Endometrial microvascular endothelial cells (primary cell): ENCODE data around the gene IGFBP4. TPM values are rescaled to one million over a fixed set of nuclear protein-coding genes. Genes with fewer than 3 reads are reported as not detected.

ENCODE experiments used
- in situ Hi-C: cut with HindIII; loops from 2 replicates; pipeline ENCODE4 v1.10.0; 2017; ENCODE audit warnings: low sequenced_read_pairs, low pct_unique_long_range_greater_than_20kb; ENCODE audit errors: inconsistent ontology term
- total RNA-seq: library from RNA; depleted of rRNA; stranded (reverse); fragments of >200 nt; gene quantifications from one replicate; pipeline ENCODE4 v1.2.3, GENCODE V29; 2015; ENCODE audit errors: inconsistent ontology term

Gene IGFBP4
- total RNA-seq, 1 donor from 2014 or later = 66.7 TPM

DNA sequence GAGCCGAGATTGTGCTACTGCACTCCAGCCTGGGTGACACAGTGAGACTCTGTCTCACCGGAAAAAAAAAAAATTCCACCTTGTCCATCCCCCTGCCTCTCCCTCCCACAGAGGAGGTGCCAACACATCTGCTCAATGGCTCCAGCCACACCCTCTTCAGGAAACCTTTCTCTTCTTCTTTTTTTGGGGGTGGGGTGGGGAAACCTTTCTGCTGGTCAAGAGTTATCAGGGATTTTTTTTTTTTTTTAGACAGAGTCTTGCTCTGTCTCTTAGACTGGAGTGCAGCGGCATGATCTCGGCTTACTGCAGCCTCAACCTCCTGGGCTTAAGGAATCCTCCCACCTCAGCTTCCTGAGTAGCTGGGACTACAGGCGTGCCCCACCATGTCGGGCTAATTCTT is 39.5 kb downstream of the IGFBP4 start:
- in situ Hi-C loops = no loop called here

DNA sequence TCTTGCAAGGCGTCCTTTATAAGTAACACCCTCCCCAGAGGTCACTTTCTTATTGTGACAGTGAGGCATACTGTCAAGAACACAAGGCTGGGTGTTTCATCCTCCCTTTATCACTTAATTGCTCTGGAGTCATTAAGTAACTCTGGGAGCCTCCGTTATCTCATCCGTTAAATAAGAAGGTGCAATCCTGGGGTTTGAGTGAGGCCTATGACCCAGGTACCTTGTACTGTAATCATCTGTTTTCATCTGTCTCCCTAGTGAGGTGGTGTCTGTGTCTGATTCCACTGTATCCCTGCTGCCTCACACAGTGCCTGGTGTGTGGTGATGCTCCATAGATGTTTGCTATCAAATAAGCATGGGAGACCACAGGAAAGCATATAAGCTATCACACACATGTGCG is 40.4 kb downstream of the IGFBP4 start:
- in situ Hi-C loops = no loop called here

DNA sequence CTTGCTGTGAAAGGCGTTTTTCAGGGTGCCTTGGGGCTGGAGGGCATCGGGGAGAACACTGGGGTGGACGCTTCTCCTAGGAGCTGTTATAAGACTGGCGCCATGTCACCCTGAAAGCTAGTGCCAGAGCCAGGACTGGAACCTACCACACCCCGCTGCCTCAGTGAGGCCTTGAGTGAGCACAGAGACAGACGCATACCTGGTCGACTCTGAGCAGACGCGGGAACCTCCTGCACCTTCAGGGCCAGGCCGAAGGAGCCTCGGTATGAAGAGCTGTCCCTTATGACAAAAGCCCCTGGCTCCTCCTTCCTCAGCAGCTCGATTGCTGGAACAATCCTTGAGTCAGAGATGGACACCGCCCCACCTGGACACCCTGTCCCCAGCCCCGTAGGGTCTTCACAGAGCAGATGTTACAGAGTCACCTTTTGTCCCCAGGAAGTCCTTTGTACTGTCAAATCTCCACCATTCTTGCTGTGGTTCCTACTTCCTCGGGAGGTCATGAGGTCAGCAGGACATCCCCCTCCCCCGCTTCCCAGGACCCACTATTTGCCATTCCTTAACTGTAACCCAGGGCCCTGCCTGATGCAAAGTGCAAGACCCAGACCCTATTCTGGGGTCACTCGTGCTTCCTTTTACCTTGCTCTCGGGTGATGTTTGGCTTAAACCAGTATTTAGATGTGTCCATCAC is 41.2 kb downstream of the IGFBP4 start:
- in situ Hi-C loops = no loop called here

DNA sequence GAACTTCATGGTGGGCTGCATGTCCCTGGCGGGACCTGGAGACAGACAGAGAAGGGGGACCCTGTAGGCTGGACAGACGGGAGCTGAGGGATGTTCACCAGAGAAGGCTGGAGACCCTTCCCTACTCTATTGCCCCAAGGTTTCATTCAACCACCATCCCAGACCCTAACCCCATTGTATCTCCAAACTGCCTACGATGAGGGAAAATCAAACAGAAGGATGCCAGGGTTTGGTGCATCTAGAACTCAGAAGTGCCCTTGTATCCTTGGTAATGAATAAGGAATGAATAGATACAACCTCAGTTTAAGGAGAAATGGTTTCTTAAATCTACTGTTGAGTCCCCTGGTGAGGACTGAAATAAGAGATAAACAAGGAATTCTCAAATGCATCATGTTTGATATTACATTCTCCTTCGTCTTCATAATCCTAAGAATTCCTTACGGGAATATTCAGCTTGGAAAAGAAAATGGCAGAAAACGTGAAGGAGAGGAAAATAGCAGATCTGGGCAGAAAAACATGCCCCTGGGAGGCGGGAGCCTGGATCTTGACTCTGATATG is 41.8 kb downstream of the IGFBP4 start:
- in situ Hi-C loops = no loop called here

DNA sequence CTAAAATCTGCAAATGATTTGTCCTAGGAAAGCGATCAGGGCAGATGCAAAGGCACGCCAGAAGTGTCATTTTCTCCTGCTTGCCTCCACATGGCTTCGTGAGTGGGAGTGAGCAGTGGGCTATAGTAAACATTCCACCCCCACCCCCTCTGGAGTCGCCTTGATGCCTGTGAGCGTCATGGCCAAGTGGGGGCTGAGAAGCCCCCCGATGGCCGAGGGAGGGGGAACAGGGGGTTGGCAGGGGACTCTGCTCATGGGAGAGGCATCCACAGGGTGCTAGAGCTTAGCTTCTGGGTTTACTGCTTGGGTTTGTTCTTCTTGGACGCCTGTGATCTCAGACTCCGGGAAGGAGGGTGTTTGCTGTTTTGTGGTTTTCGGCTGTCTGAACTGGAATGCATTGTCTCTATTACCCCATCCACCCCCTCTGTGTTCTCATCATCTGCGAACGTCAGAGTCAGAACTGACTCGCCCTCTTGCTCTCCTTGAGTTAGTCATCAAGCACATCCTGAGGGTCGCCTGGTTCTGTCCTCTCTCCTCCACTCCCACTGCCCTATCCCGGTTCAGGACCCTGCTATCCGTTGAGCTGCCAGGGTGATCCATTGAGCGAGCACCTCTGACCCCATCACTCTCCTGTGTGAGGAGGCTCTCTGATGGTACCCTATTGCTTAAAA is 42.7 kb downstream of the IGFBP4 start:
- in situ Hi-C loops = no loop called here

DNA sequence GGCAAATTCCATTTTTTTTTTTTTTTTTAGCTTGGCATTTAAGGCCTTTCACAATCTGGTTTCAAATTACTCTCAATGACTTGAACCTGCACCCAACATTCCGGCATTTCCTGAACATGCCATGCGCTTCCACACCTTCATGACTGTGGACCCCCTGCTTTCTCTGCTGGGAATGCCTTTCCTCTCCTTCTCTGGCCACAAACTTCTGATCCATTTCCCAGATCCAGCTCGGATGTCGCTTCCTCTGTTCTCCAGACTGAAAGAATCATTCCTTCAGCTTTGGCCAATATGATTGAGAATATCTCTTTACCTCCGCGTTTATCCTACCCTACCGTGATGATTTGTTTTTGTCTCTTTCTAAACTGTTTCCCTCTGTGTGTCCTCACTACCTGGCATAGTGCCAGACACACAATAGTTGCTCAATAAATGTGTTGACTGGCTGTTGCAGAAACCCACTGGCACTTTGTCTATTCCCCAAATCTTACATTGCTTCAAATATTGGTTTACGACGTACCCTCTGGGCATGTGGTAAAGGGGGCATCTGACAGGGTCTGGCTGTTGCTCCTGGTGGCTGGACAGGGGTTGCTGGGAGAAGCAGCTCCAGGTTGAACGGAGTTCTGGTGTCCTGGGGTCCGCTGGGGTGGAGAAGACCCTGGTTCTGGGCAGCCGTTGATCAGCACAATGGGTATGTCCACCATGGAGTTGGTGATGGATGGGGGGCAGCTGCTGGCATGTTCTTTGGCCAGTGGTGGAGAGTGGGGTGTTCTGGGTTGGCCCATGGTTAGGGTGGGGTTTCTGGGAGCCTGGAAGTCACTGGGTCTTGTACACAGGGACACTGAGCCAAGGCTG is 43.5 kb downstream of the IGFBP4 start:
- in situ Hi-C loops = no loop called here

DNA sequence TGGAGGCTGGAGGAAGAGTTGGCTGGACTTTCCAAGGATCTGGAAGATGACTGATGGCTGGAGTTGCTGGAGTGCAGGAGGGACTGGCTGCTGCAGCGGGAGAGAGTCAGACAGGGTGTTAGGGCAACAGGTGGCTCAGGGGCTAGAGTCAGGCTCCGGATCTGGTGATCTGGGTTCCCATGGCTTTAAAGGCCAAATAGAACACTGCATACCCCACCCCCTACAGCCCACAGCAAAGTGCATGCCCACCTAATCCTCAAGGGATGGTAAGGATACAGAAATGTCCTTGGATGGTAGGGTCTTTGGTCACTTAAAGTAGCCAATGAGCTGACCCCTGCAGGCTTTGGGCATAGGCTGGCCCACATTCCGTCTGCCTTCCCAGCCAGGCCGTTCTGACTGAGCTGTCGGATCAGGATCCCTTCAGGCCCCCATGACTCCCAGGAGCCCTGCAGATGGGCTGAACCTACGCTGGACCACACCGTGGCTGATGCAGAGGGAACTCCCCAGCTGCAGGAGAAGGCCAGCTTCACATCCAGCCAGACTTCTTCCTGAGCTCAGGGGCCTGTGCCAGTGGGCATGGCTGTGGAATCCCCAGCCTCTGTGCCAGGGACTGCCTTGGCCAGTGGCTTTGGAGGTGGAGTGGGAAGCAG is 44.2 kb downstream of the IGFBP4 start:
- in situ Hi-C loops = no loop called here

DNA sequence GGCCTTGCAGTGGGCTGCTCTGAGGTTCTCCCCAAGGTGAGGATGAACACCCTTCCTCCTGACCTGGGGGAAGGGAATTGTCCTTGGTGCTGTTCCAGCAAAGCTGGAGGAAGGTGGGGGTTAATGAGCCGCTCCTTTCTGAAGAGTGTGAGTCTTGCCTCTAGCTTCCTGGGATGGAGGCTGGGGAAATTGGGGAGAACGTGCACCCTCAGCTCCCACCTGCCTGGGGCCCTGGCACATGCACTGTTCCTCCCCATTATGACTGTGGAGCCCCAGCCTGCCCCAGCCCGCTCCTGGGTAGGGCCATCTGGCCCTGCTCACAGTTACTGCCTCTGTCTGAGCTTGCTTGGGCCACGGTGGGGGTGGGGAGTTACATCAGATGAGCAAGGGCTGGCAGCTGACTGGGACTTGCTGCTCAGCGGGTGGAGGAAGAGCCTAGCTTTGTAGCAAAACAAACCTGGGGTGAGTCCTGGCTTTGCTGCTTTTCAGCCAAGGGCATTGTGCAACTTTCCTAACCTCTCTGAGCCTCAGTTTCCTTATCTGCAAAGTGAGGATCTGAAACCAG is 47.1 kb downstream of the IGFBP4 start:
- in situ Hi-C loops = loop anchor here (10.0 kb wide), 1 partner anchor 46 kb away; the partner anchor contains the start of gene IGFBP4

DNA sequence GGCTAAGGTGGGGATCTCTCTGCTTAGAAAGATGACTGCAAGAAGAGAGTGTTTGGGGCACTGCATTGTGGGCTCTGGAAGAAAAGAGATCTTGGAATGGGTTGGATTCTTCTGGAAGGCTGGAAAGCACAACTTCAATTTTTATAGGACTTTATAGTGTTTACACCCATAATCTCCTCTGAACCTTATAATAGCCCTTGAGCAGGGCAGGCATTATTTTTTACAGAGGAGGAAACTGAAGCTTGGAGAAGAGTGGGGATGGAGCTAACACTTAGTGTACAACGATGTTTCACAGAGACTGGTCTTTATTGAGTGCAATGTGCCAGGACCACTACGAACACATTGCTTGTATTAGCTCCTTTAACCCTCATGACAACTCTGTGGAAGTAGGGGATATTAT is 47.7 kb downstream of the IGFBP4 start:
- in situ Hi-C loops = loop anchor here (10.0 kb wide), 1 partner anchor 46 kb away; the partner anchor contains the start of gene IGFBP4

DNA sequence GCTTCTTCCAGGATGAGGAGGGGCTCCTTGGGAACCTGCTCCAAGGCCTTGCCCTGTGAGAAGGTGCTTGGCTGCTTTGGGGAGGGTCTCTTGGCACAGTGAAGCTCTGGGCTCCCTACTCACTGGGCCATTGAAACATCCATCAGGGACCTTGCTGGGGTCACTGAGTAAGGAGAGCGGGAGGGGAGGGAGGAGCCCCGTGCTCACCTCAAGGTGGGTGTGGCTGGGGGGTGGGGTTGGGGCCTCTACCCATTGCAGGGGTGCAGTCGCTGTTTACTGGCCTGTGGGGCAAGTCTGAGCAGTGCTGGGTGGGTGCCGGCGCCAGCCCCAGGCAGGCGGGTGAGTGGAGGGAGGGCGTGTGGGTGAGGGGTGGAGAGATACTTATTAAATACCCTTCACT is 48.2 kb downstream of the IGFBP4 start:
- in situ Hi-C loops = loop anchor here (10.0 kb wide), 1 partner anchor 47 kb away; the partner anchor contains the start of gene IGFBP4

DNA sequence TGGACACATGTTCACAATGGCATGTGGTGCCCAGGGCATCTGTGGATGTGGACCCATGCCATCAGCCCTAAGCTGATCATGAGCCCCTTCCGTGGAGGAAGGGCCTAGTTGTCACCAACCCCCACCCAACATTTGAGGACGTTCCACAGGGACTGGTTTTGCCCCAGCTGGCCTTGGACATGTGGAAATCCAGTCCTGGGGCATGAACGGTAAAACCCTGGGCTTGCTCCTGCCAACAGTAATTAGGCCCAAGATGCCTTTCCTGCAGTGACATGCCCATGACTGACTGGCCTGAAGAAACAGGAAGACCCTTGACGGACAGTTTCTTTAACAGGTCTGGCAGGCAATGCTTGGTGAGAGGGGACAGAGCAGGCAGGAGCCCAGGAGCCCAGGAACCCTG is 50.4 kb downstream of the IGFBP4 start:
- in situ Hi-C loops = loop anchor here (10.0 kb wide), 1 partner anchor 49 kb away; the partner anchor contains the start of gene IGFBP4

DNA sequence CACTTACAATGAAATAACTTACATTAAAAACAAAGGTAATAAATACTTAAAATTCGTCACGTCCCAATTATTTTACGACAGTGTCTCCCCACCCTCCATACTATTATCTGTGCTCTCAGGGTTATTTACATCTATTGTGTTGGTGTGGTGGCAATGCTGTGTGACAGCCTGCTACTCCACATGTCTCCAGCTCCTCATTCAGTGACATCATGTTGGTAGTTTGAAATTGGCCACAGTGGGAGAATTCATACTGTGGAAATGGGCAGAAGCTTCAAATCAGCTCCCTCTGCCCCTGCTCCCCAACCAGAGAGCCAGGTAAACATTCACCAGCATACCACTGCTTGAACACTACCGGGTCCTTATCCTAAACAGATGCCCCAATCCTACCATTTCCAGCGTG is 51.9 kb downstream of the IGFBP4 start:
- in situ Hi-C loops = loop anchor here (10.0 kb wide), 1 partner anchor 50 kb away; the partner anchor contains the start of gene IGFBP4

DNA sequence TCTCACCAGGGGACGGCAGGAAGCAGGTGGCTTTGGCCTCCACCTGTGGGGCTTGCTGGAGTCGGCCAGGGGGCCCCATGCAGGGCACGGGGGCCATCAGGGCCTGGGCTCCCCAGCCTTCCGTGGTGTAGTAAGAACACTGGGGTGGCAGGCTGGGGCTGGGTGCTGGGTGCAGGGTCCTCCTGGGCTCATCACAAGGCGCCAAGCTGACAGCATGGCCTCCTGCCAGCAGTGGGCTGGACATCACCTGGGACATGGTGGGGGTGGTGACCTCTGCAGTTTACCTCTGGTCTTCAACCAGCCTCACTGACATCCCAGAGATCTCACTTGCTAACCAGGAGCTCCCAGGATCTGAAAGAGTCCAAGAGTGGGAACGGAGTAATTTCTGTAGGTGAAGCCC is 52.9 kb downstream of the IGFBP4 start:
- in situ Hi-C loops = loop anchor here (10.0 kb wide), 1 partner anchor 51 kb away; the partner anchor contains the start of gene IGFBP4

DNA sequence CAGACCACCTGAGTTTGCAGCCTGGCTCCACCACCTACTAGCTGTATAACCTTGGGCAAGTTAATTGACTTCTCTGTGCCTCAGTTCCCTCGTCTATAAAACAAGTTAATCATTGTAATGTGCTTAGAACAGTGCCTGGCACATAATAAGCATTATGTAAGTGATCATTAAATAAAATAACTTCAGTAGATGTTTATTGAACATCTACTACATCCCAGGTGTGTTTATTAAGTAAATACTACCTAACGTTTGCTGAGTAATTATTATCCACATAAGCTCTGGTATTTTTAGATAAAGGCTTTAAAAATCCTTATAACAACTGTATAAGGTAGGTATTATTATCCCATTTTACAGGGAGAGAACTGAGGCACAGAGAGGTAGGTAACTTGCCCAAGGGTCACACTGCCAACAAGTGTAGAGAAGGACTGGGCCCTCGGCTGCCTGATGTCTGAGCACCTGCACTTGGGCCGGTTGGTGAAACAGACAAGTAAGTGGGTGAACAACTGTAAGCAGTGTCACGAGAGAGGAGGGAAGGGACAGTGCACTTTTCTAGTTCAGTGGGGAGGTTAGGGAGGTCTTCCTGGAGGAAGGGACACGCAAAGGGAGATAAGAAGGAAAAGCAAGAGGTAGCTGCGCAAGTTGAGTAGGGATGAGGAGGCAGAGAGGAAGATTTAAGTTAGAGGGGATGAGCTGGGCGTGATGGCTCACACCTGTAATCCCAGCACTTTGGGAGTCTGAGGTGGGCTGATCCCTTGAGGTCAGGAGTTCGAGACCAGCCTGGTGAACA is 53.6 kb downstream of the IGFBP4 start:
- in situ Hi-C loops = loop anchor here (10.0 kb wide), 1 partner anchor 52 kb away; the partner anchor contains the start of gene IGFBP4

DNA sequence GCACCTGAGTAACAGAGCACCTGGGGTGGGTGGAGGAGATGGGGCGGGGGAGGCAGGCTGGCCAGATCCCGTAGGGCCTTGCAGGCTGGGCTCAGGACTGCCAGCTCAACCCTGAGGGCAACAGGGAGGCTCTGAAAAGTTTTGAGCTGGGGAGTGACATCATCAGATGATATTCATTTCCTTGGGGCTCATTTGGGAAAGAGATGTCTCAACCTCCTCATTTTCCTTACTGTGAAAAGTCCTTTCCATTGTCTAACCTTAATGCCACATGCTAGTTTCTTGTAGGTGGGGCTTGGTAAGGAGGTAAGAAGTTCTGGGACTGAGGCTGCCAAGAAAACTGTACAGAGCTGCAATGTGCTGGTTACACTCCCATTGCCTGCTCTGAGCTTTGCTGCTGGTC is 54.4 kb downstream of the IGFBP4 start:
- in situ Hi-C loops = loop anchor here (10.0 kb wide), 1 partner anchor 53 kb away; the partner anchor contains the start of gene IGFBP4

DNA sequence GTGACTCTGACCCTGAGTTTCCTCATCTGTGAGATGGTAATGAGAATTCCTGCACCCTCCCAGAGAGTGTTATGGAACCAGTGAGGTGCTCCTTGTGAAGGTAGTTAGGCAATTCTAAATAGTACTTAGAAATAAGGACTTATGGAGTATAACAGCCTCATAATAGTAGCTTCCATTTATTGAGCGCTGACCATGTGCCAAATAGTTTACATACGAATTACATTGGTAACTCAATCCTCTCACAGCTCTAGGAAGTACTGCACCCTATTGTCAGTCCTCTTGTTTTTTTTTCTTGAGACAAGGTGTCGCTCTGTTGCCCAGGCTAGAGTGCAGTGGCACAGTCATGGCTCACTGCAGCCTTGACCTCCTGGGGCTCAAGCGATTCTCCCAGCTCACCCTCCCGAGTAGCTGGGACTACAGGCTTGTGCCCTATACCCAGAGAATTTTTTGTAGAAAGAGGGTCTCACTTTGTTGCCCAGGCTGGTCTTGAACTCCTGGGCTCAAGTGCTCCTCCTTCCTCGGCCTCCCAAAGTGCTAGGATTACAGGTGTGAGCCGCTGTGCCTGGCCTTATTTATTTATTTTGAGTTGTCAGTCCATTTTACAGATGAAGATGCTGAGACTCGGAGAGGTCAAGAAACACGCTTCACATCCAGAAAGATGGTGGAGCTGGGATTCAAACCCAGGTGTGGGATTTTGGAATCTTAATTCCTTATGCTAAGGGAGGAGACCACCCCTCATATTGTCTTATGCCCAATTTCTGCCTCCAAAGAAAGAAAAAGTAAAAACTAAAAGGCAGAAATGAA is 55.2 kb downstream of the IGFBP4 start:
- in situ Hi-C loops = loop anchor here (10.0 kb wide), 1 partner anchor 54 kb away; the partner anchor contains the start of gene IGFBP4
